ENCODE measurements around the gene USP20. TPM values are rescaled to one million over a fixed set of nuclear protein-coding genes. Genes with fewer than 3 reads are reported as not detected.

Gene USP20
- total RNA-seq, 2 donors from 2014 or later = 24.4 to 25.8 TPM

GRCh38 chr9:129879103-129879699 lies 43.9 kb downstream of the USP20 start:
- WGBS, 2 experiments (ENCODE audit: insufficient coverage in 1 of 2, insufficient read length in 1 of 2) = 91 to 95% methylated on average over 12 to 17 of the region's 17 CpGs
- Histone ChIP-seq H3K9ac (ENCODE audit: extremely low read depth, low read length, poor library complexity, severe bottlenecking) (no peak overlapping the region), H3K36me3 (ENCODE audit: control insufficient read depth, insufficient read depth, low read length) (peaks cover 15% of the 10 kb centered on the region), H3K4me1 (ENCODE audit: control insufficient read depth, insufficient read depth, low read length) (peaks cover 3% of the 10 kb centered on the region), H3K9me3 (ENCODE audit: control insufficient read depth, low read length) (no peaks in the 10 kb centered on the region), H3K27ac (ENCODE audit: low read depth, low read length) (no peak overlapping the region), H3K27me3 (ENCODE audit: control insufficient read depth, insufficient read depth, low read length, poor library complexity, severe bottlenecking) (no peaks in the 10 kb centered on the region), H3K4me3 (ENCODE audit: low read length) (no peak overlapping the region)
- no peak overlapping the region for H3K4me3 Mint-ChIP-seq
- TF ChIP-seq, protein P1, sequence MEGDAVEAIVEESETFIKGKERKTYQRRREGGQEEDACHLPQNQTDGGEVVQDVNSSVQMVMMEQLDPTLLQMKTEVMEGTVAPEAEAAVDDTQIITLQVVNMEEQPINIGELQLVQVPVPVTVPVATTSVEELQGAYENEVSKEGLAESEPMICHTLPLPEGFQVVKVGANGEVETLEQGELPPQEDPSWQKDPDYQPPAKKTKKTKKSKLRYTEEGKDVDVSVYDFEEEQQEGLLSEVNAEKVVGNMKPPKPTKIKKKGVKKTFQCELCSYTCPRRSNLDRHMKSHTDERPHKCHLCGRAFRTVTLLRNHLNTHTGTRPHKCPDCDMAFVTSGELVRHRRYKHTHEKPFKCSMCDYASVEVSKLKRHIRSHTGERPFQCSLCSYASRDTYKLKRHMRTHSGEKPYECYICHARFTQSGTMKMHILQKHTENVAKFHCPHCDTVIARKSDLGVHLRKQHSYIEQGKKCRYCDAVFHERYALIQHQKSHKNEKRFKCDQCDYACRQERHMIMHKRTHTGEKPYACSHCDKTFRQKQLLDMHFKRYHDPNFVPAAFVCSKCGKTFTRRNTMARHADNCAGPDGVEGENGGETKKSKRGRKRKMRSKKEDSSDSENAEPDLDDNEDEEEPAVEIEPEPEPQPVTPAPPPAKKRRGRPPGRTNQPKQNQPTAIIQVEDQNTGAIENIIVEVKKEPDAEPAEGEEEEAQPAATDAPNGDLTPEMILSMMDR (conservative IDR thresholded peaks at IDR 0.05) = no peak
- peaks cover 3% of the 10 kb centered on the region for H3K4me1 Mint-ChIP-seq
- no peaks in the 10 kb centered on the region for H3K27me3 Mint-ChIP-seq (ENCODE audit: insufficient read depth)
- no peaks in the 10 kb centered on the region for H3K9me3 Mint-ChIP-seq
- H3K36me3 Mint-ChIP-seq (ENCODE audit: low read depth) = peaks cover 27% of the 10 kb centered on the region
- no peak for DNase-seq
- no peak overlapping the region for H3K27ac Mint-ChIP-seq

DNA sequence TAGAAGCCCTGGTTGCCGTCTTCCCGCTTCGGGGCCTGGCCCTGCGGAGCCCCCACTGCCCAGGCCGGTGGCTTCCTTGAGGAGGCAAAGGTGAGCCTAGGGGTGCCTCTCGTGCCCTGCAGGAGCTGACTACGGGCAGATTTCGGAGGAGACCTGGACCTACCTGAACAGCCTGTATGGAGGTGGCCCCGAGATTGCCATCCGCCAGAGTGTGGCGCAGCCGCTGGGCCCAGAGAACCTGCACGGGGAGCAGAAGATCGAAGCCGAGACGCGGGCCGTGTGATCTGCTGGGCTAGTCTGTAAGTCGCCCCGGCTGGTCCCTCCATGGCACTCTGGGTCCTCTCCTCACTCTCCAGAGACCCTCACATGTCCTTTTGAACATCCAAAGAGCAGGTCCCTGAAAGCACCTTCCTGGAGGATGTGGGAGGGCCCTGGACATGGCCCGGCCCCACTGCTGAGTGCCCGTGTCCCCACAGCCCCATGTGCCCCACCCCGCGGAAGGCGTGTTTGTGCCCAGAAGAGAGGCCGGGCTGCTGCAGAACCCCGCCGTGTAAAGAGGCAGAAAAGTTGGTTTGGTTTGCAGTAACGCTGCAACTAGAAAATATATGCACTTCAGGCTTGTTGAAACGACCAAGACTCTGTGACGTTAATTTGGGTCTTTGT lies 44.9 kb downstream of the USP20 start:
- Mint-ChIP-seq H3K4me3 (no peak overlapping the region), H3K9me3 (no peaks in the 10 kb centered on the region), H3K36me3 (ENCODE audit: low read depth) (peaks cover 22% of the 10 kb centered on the region), H3K4me1 (peaks cover 11% of the 10 kb centered on the region), H3K27ac (no peak overlapping the region), H3K27me3 (ENCODE audit: insufficient read depth) (no peaks in the 10 kb centered on the region)
- Histone ChIP-seq H3K9me3 (ENCODE audit: control insufficient read depth, low read length) (no peaks in the 10 kb centered on the region), H3K4me3 (ENCODE audit: low read length) (no peak overlapping the region), H3K36me3 (ENCODE audit: control insufficient read depth, insufficient read depth, low read length) (peaks cover 9% of the 10 kb centered on the region), H3K4me1 (ENCODE audit: control insufficient read depth, insufficient read depth, low read length) (peaks cover 11% of the 10 kb centered on the region), H3K27ac (ENCODE audit: low read depth, low read length) (no peak overlapping the region), H3K27me3 (ENCODE audit: control insufficient read depth, insufficient read depth, low read length, poor library complexity, severe bottlenecking) (no peaks in the 10 kb centered on the region), H3K9ac (ENCODE audit: extremely low read depth, low read length, poor library complexity, severe bottlenecking) (no peak overlapping the region)
- no peak for DNase-seq
- TF ChIP-seq, protein P1 (conservative IDR thresholded peaks at IDR 0.05) = no peak
- WGBS, 2 experiments (ENCODE audit: insufficient coverage in 1 of 2, insufficient read length in 1 of 2) = 95 to 96% methylated on average over 31 of the region's 31 CpGs

DNA sequence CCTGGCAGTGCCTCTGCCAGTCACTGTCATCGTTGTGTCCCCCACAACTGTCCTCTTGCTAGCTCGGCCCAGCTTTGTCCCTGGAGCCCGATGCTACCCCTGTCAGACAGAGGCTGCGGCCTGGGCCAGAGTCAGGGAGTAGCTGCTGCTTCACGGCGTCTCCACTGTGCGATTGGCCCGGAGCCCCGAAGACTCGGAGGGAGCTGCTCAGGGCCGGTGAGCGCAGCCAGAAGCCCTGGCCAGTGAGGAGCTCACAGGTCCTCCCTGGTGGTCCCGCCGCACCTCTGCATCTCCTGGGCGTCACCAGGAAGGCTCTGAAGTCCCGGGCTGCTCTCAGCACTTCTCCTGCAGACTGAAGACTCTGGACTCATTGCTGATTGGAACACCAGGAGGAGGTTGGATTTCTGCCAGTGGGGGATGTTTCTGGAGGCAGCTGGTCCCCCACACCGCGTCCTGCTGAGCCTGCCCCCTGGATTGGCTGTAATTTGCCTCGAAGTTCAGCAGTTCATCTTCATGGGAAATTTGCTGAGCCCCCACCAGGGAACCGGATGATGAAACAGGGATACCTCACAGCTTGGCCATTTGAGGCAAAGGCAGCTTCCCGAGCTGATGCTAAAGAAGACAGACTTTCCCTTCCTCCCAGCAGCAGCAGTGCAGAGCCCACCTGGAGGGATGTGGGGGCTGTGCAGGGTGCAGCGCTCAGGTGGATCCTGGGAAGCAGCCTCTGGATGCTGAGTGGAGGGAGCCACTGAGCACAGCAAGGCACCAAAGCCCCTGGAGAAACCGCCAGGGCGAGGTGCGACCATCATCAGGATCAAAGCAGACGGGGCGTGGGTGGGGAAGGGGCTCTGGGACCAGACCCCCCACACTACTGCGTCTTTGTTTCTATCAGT lies 45.6 kb downstream of the USP20 start:
- Mint-ChIP-seq H3K4me3 (no peak overlapping the region), H3K36me3 (ENCODE audit: low read depth) (peaks cover 21% of the 10 kb centered on the region), H3K4me1 (peaks cover 16% of the 10 kb centered on the region), H3K27me3 (ENCODE audit: insufficient read depth) (no peaks in the 10 kb centered on the region), H3K27ac (no peak overlapping the region), H3K9me3 (no peaks in the 10 kb centered on the region)
- no peaks in the 10 kb centered on the region for H3K9me3 ChIP-seq (ENCODE audit: control insufficient read depth, low read length)
- TF ChIP-seq, protein P1 (conservative IDR thresholded peaks at IDR 0.05) = no peak
- no peak overlapping the region for H3K27ac ChIP-seq (ENCODE audit: low read depth, low read length)
- H3K4me1 ChIP-seq (ENCODE audit: control insufficient read depth, insufficient read depth, low read length) = peaks cover 15% of the 10 kb centered on the region
- no peak overlapping the region for H3K4me3 ChIP-seq (ENCODE audit: low read length)
- H3K27me3 ChIP-seq (ENCODE audit: control insufficient read depth, insufficient read depth, low read length, poor library complexity, severe bottlenecking) = no peaks in the 10 kb centered on the region
- H3K9ac ChIP-seq (ENCODE audit: extremely low read depth, low read length, poor library complexity, severe bottlenecking) = no peak overlapping the region
- WGBS, 2 experiments (ENCODE audit: insufficient coverage in 1 of 2, insufficient read length in 1 of 2) = 87 to 88% methylated on average over 11 to 28 of the region's 28 CpGs
- DNase-seq = no peak
- peaks cover 9% of the 10 kb centered on the region for H3K36me3 ChIP-seq (ENCODE audit: control insufficient read depth, insufficient read depth, low read length)
